GM19395 (cell line): Measurements from ENCODE around the gene FAM3A.
"Not testable (repeated sequence)": the region's sequence is repeated elsewhere in the genome, so short reads cannot be mapped to it uniquely, and the experiment has no call there.

Source experiments
- ATAC-seq: cut with Tn5 transposase; IDR thresholded peaks from one replicate; pipeline ENCODE4 v1.9.1; 2021; ENCODE audit warnings: mild to moderate bottlenecking, moderate library complexity; ENCODE audit not compliant: unreplicated experiment

FAM3A gene

GRCh38 chrX:154506483-154507332, 9.3 kb downstream of the FAM3A start:
- no peak for ATAC-seq

DNA sequence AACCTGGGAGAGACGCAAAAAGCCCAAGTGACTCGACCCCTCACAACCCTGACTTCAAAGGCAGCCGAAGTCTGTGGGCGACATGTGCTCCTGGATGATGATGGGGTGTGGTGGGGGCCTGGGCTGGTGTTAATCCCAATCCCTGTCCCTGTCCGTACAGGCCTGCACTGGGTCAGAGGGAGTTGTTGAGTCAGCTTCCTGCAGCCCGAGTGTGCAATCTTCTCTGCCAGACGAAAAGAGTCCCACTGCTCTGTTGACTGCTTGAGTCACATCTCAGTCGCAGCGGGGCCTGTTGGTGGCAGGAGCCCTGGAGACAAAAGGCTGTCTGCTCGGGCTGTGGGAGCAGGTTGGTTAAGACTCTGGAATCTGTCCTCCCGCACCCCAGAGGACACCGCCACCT, 10.3 kb downstream of the FAM3A start:
- no peak for ATAC-seq

GRCh38 chrX:154502989-154503388, 13.0 kb downstream of the FAM3A start:
- no peak for ATAC-seq

DNA sequence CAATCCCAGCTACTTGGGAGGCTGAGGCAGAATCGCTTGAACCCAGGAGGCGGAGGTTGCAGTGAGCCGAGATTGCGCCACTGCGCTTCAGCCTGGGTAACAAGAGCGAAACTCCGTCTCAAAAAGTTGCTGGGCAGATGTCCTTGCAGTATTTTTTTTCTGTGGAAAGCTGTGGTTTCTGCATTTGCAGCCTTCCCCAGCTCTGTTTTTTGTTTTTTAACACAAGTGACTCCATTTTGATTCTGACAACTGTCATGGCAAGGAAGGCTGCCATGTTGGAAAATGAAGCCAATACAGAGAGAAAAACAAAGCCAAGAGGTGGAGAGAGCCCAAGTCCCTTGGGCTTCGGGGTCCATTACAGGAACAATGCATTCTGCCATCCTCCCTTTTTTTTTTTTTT, 13.9 kb downstream of the FAM3A start:
- ATAC-seq, result no peak

DNA sequence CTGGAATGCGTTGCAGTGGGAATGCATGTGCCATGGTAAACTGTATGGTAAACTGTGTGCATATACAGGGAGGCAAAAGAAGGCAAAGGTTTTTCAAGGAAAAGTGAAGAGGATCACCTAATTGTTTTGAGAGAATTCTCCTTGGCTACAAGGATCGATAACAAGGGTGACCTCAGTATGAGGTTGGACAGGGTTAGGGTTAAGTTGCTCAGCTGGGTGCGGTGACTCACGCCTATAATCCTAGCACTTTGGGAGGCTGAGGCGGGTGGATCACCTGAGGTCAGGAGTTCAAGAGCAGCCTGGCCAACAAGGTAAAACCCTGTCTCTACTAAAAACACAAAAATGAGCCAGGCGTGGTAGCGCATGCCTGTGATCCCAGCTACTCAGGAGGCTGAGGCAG, 14.6 kb downstream of the FAM3A start:
- ATAC-seq, result not testable (repeated sequence)

DNA sequence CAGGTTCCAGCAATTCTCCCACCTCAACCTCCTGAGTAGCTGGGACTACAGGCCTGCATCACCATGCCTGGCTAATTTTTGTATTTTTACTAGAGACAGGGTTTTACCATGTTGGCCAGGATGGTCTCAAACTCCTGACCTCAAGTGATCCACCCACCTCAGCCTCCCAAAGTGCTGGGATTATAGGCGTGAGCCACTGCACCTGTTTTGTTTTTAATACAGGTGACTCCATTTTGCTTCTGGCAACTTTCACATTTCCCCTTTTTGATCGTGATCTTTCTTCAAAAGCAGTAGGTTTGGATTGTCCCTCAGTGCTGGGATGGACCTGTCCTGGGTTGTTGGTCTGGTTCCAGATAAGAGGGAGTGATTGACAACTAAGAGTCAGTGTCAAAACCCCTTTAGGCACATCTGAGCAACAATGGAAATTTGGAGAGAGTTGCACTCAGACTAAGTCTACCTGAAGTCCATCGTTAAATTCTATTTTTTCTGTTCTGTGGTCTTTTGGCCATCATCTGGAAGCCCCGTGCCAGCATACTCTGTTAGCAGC, 19.4 kb downstream of the FAM3A start:
- not testable (repeated sequence) for ATAC-seq

DNA sequence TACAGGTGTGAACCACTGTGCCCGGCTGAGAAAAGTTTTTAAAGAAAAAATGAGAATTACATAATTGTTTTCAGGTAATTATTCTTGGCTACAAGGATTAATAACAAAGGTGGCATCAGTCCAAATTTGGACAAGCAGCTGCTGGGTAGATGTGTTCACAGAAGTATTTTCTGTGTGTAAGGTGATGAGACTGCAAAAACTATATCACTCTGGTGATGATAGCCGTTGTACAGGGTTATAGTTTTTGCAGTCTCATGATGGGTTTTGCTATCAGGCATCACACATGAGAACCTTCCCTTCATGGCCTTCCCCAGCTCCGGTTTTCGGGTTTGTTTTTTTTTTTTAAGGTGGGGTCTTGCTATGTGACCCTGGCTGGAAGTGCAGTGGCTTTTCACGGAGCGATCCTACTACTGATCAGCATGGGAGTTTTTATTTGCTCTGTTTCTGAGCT, 20.5 kb downstream of the FAM3A start:
- no peak for ATAC-seq

GRCh38 chrX:154494715-154495114, 21.3 kb downstream of the FAM3A start:
- ATAC-seq, result no peak

DNA sequence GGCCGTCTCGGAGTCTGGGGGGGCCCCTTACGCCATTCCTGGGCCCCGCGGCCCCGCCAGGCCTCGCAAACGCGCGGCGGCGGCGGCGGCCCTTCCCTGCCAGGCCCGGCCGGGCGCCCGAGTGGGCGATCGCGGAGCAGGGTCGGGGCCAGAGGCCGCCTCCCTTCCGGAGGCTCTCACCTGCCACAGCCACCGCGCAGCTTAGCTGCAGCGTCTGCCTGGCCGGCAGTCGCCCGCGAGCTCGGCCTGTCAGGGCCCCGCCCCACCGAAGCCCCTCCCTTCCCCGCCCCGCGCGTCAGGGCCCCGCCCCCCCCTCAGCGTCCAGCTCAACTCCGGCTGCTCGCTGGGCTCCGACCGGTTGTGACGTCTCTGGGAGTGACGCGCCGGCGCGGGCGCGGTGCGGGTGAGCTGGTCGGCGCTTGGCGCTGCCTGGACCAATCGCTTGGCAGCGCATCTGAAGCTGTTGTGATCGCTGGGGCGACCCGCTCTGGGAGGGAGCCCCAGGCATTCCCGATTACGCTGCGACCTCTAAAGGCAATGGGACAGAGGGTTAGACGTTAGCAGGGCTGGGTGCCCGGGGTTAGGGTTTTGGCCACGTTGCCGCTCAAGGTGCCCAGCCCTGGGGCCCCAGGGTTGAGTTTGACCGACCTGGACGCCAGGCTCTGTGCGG, 25.5 kb downstream of the FAM3A start, which contains the start of gene SLC10A3:
TSS of gene SLC10A3 (minus strand) at position 216 of the 670 bp plus-strand sequence. CDS start 1,689 bp downstream, outside the sequence.
- peak; percentile 72 for ATAC-seq

DNA sequence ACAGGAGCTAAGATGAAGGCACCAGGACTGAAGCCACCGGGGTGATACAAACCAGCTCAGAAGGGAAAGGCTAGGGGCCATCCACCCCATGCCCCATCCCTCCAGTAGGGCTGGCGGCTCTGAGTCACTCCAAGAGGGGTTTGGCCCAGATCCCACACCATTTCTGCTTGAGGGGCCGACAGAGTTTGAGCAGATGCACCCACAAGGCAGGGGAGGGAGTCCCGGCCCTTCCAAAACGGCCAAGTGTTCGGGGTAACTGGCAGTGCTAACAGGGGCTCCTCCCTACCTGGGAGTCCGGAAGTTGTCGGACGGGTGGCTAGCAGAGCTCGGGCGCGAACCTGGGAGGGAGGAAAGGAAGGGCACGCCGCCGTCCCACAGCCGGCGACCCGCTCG, 26.0 kb downstream of the FAM3A start:
- ATAC-seq, result peak; percentile 23

DNA sequence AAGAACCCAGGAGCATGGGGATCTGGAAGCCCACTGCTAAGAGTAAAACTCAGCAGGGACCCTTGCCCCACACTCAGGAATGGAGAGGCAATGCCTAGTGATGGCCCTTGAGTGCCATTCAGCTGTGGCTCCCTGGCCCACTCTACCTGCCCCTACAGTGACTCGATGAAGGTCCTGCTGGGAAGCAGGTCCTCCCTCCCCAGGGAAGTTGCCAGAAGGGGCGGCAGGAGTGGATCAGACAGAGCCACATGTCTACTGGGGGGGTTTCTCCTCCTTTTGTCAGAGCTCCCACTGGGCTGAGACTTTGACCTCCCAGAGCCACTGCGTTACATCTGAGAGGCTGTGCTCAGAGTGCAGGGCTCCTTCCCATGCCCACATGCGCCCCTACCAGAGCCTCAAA, 26.9 kb downstream of the FAM3A start:
- no peak for ATAC-seq

DNA sequence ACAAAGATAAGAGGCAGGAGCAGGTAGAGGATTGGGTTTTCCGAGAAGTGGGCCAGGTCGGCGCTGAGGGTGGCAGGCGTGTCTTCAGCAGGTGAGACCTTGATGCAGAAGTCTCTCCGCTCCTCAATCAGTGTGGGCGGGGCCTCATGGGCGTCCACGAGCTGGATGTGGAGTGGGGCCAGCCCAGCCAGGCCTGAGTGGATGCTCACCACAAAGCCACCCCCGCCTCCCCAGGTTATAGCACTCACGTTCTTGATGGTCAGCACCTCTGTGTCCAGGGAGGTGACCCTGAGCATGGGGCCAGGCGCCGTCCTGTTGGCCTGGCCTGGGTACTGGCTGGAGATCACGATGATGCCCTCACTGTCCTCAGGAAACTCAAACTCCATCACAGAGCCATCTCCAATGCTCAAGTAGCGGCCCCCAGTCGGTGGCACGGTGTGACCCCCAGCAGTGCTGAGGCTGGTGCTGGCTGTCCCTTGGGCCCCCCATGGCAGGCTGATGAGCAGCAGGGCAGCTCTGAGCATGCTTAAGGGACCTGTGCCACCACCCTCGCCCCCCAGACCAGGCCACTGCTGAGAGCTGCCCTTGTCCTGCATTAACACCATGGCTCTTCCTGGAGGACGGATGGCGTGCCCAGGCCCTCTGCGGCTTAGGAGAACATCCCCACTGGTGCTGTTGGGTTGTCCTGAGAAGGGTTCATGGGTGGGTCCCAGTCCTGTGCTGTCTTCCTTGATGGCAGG, 27.5 kb downstream of the FAM3A start:
- no peak for ATAC-seq

GRCh38 chrX:154487518-154488290, 28.3 kb downstream of the FAM3A start:
- no peak for ATAC-seq

GRCh38 chrX:154486396-154487207, 29.4 kb downstream of the FAM3A start, which contains the start of gene UBL4A:
Gene UBL4A (minus strand): TSS chrX:154486615. CDS start chrX:154486584, 31 bp downstream.
- peak; percentile 29 for ATAC-seq

DNA sequence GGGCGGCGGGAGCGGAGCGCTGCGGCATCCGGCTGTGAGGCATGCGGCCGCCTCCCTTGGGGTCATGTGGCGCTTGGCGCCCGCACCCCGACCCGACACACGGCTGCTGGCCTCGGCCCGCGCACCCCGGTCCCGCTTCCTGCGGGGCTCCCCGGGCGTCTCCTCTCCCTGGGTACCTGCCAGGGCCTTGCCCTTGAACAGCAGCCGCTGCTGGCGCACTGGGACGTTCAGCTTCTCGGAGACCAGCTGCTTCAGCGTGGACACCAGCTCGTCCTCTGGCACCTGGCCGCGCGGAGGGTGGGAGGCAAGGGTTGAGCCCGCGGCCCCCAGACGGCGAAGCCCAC, 30.0 kb downstream of the FAM3A start:
- no peak for ATAC-seq

DNA sequence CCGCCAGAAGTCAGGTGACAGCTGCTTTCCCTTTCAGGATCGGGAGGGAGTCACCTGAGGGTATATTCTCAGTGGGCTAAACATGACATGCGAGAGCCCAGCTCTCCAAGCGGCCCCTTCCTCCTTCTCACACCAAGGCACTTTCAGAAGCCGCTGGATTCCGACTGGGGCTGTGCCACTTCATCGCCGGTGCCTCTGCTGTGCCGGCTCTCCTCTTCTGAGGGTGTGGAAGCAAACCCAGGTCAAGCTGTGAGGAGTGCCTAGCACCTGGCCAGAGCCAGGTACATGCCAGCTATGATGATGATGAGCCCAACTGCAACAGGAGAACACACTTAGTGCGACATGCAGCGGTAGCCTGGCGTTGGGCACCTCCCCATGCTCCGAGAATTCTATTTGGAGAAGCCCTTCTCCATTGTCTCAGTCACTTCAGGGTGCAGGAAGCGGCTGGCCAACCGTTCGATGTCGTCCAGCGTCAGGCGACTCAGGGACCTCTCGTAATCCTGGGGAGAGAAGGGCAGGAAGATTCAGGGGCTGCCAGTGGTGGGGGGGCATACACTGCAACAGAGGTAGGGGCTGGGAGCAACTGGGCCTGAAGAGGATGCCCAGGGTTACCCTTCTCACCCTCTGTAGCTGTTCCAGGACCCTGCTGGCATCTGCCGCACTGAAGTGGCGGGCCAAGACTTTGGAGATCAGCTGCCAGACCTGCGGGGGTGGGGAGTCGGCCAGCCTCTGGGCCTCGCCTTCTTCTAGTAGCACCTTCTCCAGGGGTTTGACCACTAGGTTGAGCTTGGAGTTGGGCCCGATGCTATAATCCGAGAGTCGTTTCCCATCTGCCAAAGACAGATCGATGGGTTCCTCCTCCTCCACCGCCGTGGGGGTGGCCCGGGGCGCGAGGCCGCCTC, 30.6 kb downstream of the FAM3A start:
- no peak for ATAC-seq

GRCh38 chrX:154484255-154485149, 31.5 kb downstream of the FAM3A start:
- ATAC-seq, result no peak
